ENCODE measurements around the gene TMEM175.

GRCh38 chr4:1000686-1001260 lies 68.5 kb downstream of the TMEM175 start:
- TF ChIP-seq CTCF (IDR thresholded peaks at IDR 0.05; ENCODE audit: insufficient read depth, low read length) (no peak), REST (IDR thresholded peaks at IDR 0.05; ENCODE audit: insufficient replicate concordance, low read depth) (no peak), POLR2AphosphoS5 (IDR thresholded peaks at IDR 0.05; ENCODE audit: low read depth) (no peak), GABPA (IDR thresholded peaks at IDR 0.05; ENCODE audit: low read depth) (no peak), SPI1 (IDR thresholded peaks at IDR 0.05; ENCODE audit: borderline replicate concordance, low read depth) (no peak)

Measured in HL-60 (cell line).